IPS-18a (cell line): ENCODE data around the gene ZNF541.
A peak's percentile ranks its signal among the peaks of the same experiment; 100 is the strongest.

Source experiments
- H3K27ac ChIP-seq: one replicate; pipeline ENCODE4 v1.5.1; 2013; ENCODE audit warnings: low read length
- H3K27me3 ChIP-seq: one replicate; pipeline ENCODE4 v1.6.1; 2013; ENCODE audit warnings: mild to moderate bottlenecking, low read length; ENCODE audit not compliant: control insufficient read depth, insufficient read depth
- H3K36me3 ChIP-seq: one replicate; pipeline ENCODE4 v1.6.1; 2013; ENCODE audit warnings: low read depth, low read length; ENCODE audit not compliant: control insufficient read depth
- H3K4me1 ChIP-seq: one replicate; pipeline ENCODE4 v1.6.1; 2013; ENCODE audit warnings: low read depth, low read length; ENCODE audit not compliant: control insufficient read depth
- H3K4me3 ChIP-seq: one replicate; pipeline ENCODE4 v1.5.1; 2013; ENCODE audit warnings: low read length
- H3K9ac ChIP-seq: one replicate; pipeline ENCODE4 v1.6.1; 2013; ENCODE audit warnings: mild to moderate bottlenecking, low read length, moderate library complexity
- H3K9me3 ChIP-seq: one replicate; pipeline ENCODE4 v1.6.1; 2013; ENCODE audit warnings: low read depth, low read length; ENCODE audit not compliant: control insufficient read depth

The ZNF541 gene

GRCh38 chr19:47573071-47574026, at the start of gene ZNF541:
TSS of gene ZNF541 (minus strand) at chr19:47573148. CDS start at chr19:47555856, 17,292 bp downstream.
- no peak within 1 kb of the TSS for H3K9ac ChIP-seq
- no peak within 1 kb of the TSS for H3K4me3 ChIP-seq
- no peak within 1 kb of the TSS for H3K27ac ChIP-seq
- no peaks in the 10 kb centered on the region for H3K36me3 ChIP-seq
- no peaks in the 10 kb centered on the region for H3K4me1 ChIP-seq
- H3K27me3 ChIP-seq, result no peaks in the 10 kb centered on the region
- no peaks in the 10 kb centered on the region for H3K9me3 ChIP-seq

- Histone ChIP-seq H3K9ac (no peak overlapping the region), H3K4me1 (peaks cover 35% of the 10 kb centered on the region)
Measured at GRCh38 chr19:47619763-47620162, 46.8 kb upstream of the ZNF541 start.

GRCh38 chr19:47618771-47619170, 45.8 kb upstream of the ZNF541 start:
- Histone ChIP-seq H3K9ac (no peak overlapping the region), H3K9me3 (no peaks in the 10 kb centered on the region), H3K4me3 (no peak overlapping the region), H3K4me1 (peaks cover 39% of the 10 kb centered on the region), H3K27ac (no peak overlapping the region), H3K36me3 (no peaks in the 10 kb centered on the region), H3K27me3 (no peaks in the 10 kb centered on the region)

More at GRCh38 chr19:47619763-47620162, 46.8 kb upstream of the ZNF541 start:
- Histone ChIP-seq H3K4me3 (no peak overlapping the region), H3K9me3 (no peaks in the 10 kb centered on the region), H3K27ac (peak overlapping the region; percentile 13), H3K36me3 (no peaks in the 10 kb centered on the region), H3K27me3 (no peaks in the 10 kb centered on the region)

GRCh38 chr19:47615714-47616113, 42.8 kb upstream of the ZNF541 start:
- no peak overlapping the region for H3K27ac ChIP-seq
- H3K9ac ChIP-seq, result no peak overlapping the region

GRCh38 chr19:47615230-47615629, 42.3 kb upstream of the ZNF541 start:
- peaks cover 50% of the 10 kb centered on the region for H3K4me1 ChIP-seq
- no peaks in the 10 kb centered on the region for H3K27me3 ChIP-seq
- no peaks in the 10 kb centered on the region for H3K36me3 ChIP-seq
- H3K9ac ChIP-seq, result no peak overlapping the region
- no peak overlapping the region for H3K4me3 ChIP-seq
- no peak overlapping the region for H3K27ac ChIP-seq
- H3K9me3 ChIP-seq, result no peaks in the 10 kb centered on the region

More at GRCh38 chr19:47615714-47616113, 42.8 kb upstream of the ZNF541 start:
- no peaks in the 10 kb centered on the region for H3K9me3 ChIP-seq
- H3K4me3 ChIP-seq, result no peak overlapping the region
- no peaks in the 10 kb centered on the region for H3K27me3 ChIP-seq
- H3K4me1 ChIP-seq, result peaks cover 51% of the 10 kb centered on the region
- no peaks in the 10 kb centered on the region for H3K36me3 ChIP-seq

- Histone ChIP-seq H3K4me3 (no peak overlapping the region), H3K36me3 (no peaks in the 10 kb centered on the region), H3K4me1 (peaks cover 45% of the 10 kb centered on the region), H3K9me3 (no peaks in the 10 kb centered on the region), H3K27me3 (no peaks in the 10 kb centered on the region), H3K27ac (no peak overlapping the region), H3K9ac (no peak overlapping the region)
Measured at GRCh38 chr19:47614559-47614958, 41.6 kb upstream of the ZNF541 start.

GRCh38 chr19:47614021-47614295, 41.0 kb upstream of the ZNF541 start:
- Histone ChIP-seq H3K9ac (peak overlapping the region; percentile 46), H3K27me3 (no peaks in the 10 kb centered on the region), H3K9me3 (no peaks in the 10 kb centered on the region), H3K27ac (peak overlapping the region; percentile 81), H3K4me1 (peaks cover 44% of the 10 kb centered on the region), H3K4me3 (peak overlapping the region; percentile 8), H3K36me3 (no peaks in the 10 kb centered on the region)

GRCh38 chr19:47613165-47614020, 40.4 kb upstream of the ZNF541 start:
- Histone ChIP-seq H3K27me3 (no peaks in the 10 kb centered on the region), H3K4me1 (peaks cover 41% of the 10 kb centered on the region), H3K9me3 (no peaks in the 10 kb centered on the region), H3K27ac (peak overlapping the region; percentile 81), H3K4me3 (peak overlapping the region; percentile 8), H3K9ac (peak overlapping the region; percentile 46), H3K36me3 (no peaks in the 10 kb centered on the region)

GRCh38 chr19:47610902-47611301, 38.0 kb upstream of the ZNF541 start:
- no peaks in the 10 kb centered on the region for H3K36me3 ChIP-seq
- no peaks in the 10 kb centered on the region for H3K27me3 ChIP-seq
- peak overlapping the region; percentile 17 for H3K27ac ChIP-seq
- H3K4me3 ChIP-seq, result peak overlapping the region; percentile 72
- no peaks in the 10 kb centered on the region for H3K9me3 ChIP-seq
- H3K9ac ChIP-seq, result no peak overlapping the region
- peaks cover 31% of the 10 kb centered on the region for H3K4me1 ChIP-seq

- Histone ChIP-seq H3K27ac (no peak overlapping the region), H3K9ac (peak overlapping the region; percentile 79), H3K36me3 (no peaks in the 10 kb centered on the region), H3K4me1 (peaks cover 31% of the 10 kb centered on the region), H3K4me3 (peak overlapping the region; percentile 72), H3K9me3 (no peaks in the 10 kb centered on the region), H3K27me3 (no peaks in the 10 kb centered on the region)
Measured at GRCh38 chr19:47609906-47610894, 37.3 kb upstream of the ZNF541 start.
